ENCODE results near the gene TSR3. TPM values are rescaled to one million over a fixed set of nuclear protein-coding genes. Genes with fewer than 3 reads are reported as not detected.

The TSR3 gene
- total RNA-seq, 2 donors from 2014 or later = 64.9 to 67.4 TPM

- H3K27ac ChIP-seq (ENCODE audit: low read depth, low read length) = no peak overlapping the region
- H3K9me3 ChIP-seq (ENCODE audit: control insufficient read depth, low read length) = no peaks in the 10 kb centered on the region
- H3K4me1 ChIP-seq (ENCODE audit: control insufficient read depth, insufficient read depth, low read length) = no peaks in the 10 kb centered on the region
- TF ChIP-seq CTCF (conservative IDR thresholded peaks at IDR 0.05) = no peak
- peaks cover 35% of the 10 kb centered on the region for H3K36me3 Mint-ChIP-seq (ENCODE audit: low read depth)
- H3K27me3 ChIP-seq (ENCODE audit: control insufficient read depth, insufficient read depth, low read length, poor library complexity, severe bottlenecking) = no peaks in the 10 kb centered on the region
- no peak overlapping the region for H3K9ac ChIP-seq (ENCODE audit: extremely low read depth, low read length, poor library complexity, severe bottlenecking)
- no peak overlapping the region for H3K4me3 ChIP-seq (ENCODE audit: low read length)
- H3K9me3 Mint-ChIP-seq = no peaks in the 10 kb centered on the region
- H3K36me3 ChIP-seq (ENCODE audit: control insufficient read depth, insufficient read depth, low read length) = no peaks in the 10 kb centered on the region
- H3K4me1 Mint-ChIP-seq = no peaks in the 10 kb centered on the region
- DNase-seq = no peak
- no peak overlapping the region for H3K4me3 Mint-ChIP-seq
- H3K27ac Mint-ChIP-seq = no peak overlapping the region
- WGBS, 2 experiments (ENCODE audit: insufficient coverage in 1 of 2, insufficient read length in 1 of 2) = 85 to 90% methylated on average over 10 to 16 of the region's 16 CpGs
- H3K27me3 Mint-ChIP-seq (ENCODE audit: insufficient read depth) = no peaks in the 10 kb centered on the region
These were observed 35.7 kb upstream of the TSR3 start for GRCh38 chr16:1387331-1387730.

- no peaks in the 10 kb centered on the region for H3K9me3 ChIP-seq (ENCODE audit: control insufficient read depth, low read length)
- no peak overlapping the region for H3K4me3 ChIP-seq (ENCODE audit: low read length)
- Mint-ChIP-seq H3K36me3 (ENCODE audit: low read depth) (peaks cover 36% of the 10 kb centered on the region), H3K27ac (no peak overlapping the region), H3K27me3 (ENCODE audit: insufficient read depth) (no peaks in the 10 kb centered on the region), H3K4me1 (peaks cover under 1% of the 10 kb centered on the region), H3K9me3 (no peaks in the 10 kb centered on the region), H3K4me3 (no peak overlapping the region)
- no peaks in the 10 kb centered on the region for H3K27me3 ChIP-seq (ENCODE audit: control insufficient read depth, insufficient read depth, low read length, poor library complexity, severe bottlenecking)
- no peaks in the 10 kb centered on the region for H3K36me3 ChIP-seq (ENCODE audit: control insufficient read depth, insufficient read depth, low read length)
- H3K4me1 ChIP-seq (ENCODE audit: control insufficient read depth, insufficient read depth, low read length) = no peaks in the 10 kb centered on the region
- no peak overlapping the region for H3K27ac ChIP-seq (ENCODE audit: low read depth, low read length)
- WGBS, 2 experiments (ENCODE audit: insufficient coverage in 1 of 2, insufficient read length in 1 of 2) = 95 to 96% methylated on average over 25 to 39 of the region's 39 CpGs
- no peak for DNase-seq
- H3K9ac ChIP-seq (ENCODE audit: extremely low read depth, low read length, poor library complexity, severe bottlenecking) = no peak overlapping the region
- TF ChIP-seq CTCF (conservative IDR thresholded peaks at IDR 0.05) = no peak
These were observed 33.6 kb upstream of the TSR3 start for GRCh38 chr16:1385232-1385631.

- peaks cover 30% of the 10 kb centered on the region for H3K36me3 Mint-ChIP-seq (ENCODE audit: low read depth)
- WGBS, 2 experiments (ENCODE audit: insufficient coverage in 1 of 2, insufficient read length in 1 of 2) = 93 to 94% methylated on average over 13 to 18 of the region's 18 CpGs
- Histone ChIP-seq H3K9me3 (ENCODE audit: control insufficient read depth, low read length) (no peaks in the 10 kb centered on the region), H3K36me3 (ENCODE audit: control insufficient read depth, insufficient read depth, low read length) (no peaks in the 10 kb centered on the region), H3K4me3 (ENCODE audit: low read length) (no peak overlapping the region), H3K9ac (ENCODE audit: extremely low read depth, low read length, poor library complexity, severe bottlenecking) (no peak overlapping the region), H3K4me1 (ENCODE audit: control insufficient read depth, insufficient read depth, low read length) (peaks cover under 1% of the 10 kb centered on the region), H3K27me3 (ENCODE audit: control insufficient read depth, insufficient read depth, low read length, poor library complexity, severe bottlenecking) (no peaks in the 10 kb centered on the region), H3K27ac (ENCODE audit: low read depth, low read length) (no peak overlapping the region)
- H3K27me3 Mint-ChIP-seq (ENCODE audit: insufficient read depth) = no peaks in the 10 kb centered on the region
- H3K9me3 Mint-ChIP-seq = no peaks in the 10 kb centered on the region
- TF ChIP-seq CTCF (conservative IDR thresholded peaks at IDR 0.05) = no peak
- no peak overlapping the region for H3K27ac Mint-ChIP-seq
- H3K4me3 Mint-ChIP-seq = no peak overlapping the region
- peaks cover 7% of the 10 kb centered on the region for H3K4me1 Mint-ChIP-seq
- no peak for DNase-seq
These were observed 31.9 kb upstream of the TSR3 start for GRCh38 chr16:1383556-1383955.

Measured in endodermal cell (in vitro differentiated cells).